CD4-positive, alpha-beta T cell treated with Interleukin-1 beta for 1 hour (primary cell): ENCODE results near the gene NTF3.

ENCODE experiments used
- DNase-seq, 2 donors: peaks; one replicate each; pipeline ENCODE4 v3.0.0-alpha.2; 2020 to 2022

Gene NTF3

GRCh38 chr12:5489760-5490406, 58.0 kb downstream of the NTF3 start:
- no peak for DNase-seq

GRCh38 chr12:5492562-5492961, 60.7 kb downstream of the NTF3 start:
- DNase-seq = no peak

- no peak for DNase-seq
Observed at GRCh38 chr12:5493018-5493417, 61.1 kb downstream of the NTF3 start.

- no peak for DNase-seq
Observed at GRCh38 chr12:5494343-5494742, 62.4 kb downstream of the NTF3 start.

- no peak for DNase-seq
Observed at GRCh38 chr12:5497329-5498053, 65.6 kb downstream of the NTF3 start.

GRCh38 chr12:5498076-5498475, 66.2 kb downstream of the NTF3 start:
- no peak for DNase-seq

GRCh38 chr12:5498806-5499205, 66.9 kb downstream of the NTF3 start:
- DNase-seq = no peak

- no peak for DNase-seq
Observed at GRCh38 chr12:5499566-5500330, 67.8 kb downstream of the NTF3 start.

GRCh38 chr12:5500331-5500659, 68.4 kb downstream of the NTF3 start:
- no peak for DNase-seq

- no peak for DNase-seq
Observed at GRCh38 chr12:5503774-5504173, 71.9 kb downstream of the NTF3 start.

GRCh38 chr12:5505116-5505515, 73.2 kb downstream of the NTF3 start:
- DNase-seq = no peak

- no peak for DNase-seq
Observed at GRCh38 chr12:5505751-5506150, 73.8 kb downstream of the NTF3 start.

GRCh38 chr12:5506295-5506694, 74.4 kb downstream of the NTF3 start:
- no peak for DNase-seq

- no peak for DNase-seq
Observed at GRCh38 chr12:5506821-5507231, 74.9 kb downstream of the NTF3 start.

- DNase-seq = no peak
Observed at GRCh38 chr12:5507401-5507935, 75.6 kb downstream of the NTF3 start.

- DNase-seq = no peak
Observed at GRCh38 chr12:5507944-5508343, 76.0 kb downstream of the NTF3 start.

- DNase-seq = no peak
Observed at GRCh38 chr12:5509102-5509501, 77.2 kb downstream of the NTF3 start.

GRCh38 chr12:5509557-5509956, 77.6 kb downstream of the NTF3 start:
- DNase-seq = no peak

GRCh38 chr12:5510251-5510805, 78.4 kb downstream of the NTF3 start:
- DNase-seq = no peak

- no peak for DNase-seq
Observed at GRCh38 chr12:5511256-5511643, 79.3 kb downstream of the NTF3 start.

GRCh38 chr12:5511644-5512600, 80.0 kb downstream of the NTF3 start:
- DNase-seq = no peak

GRCh38 chr12:5512601-5512970, 80.7 kb downstream of the NTF3 start:
- no peak for DNase-seq
